K562 (cell line): ENCODE data around the gene BCKDK. TPM values are rescaled to one million over a fixed set of nuclear protein-coding genes. Genes with fewer than 3 reads are reported as not detected.

ENCODE experiments used
- ATAC-seq: fragments of 200-7000 bp; cut with Tn5 transposase; 3 replicates; pipeline ENCODE4 v1.9.1; 2020; ENCODE audit warnings: moderate library complexity
- BruUV-seq: library from RNA; stranded (reverse); fragments of 400-500 nt; replicated peaks from 2 replicates; lab custom pipeline; 2021; lab: Mats Ljungman, UMichigan
- CTCF ChIA-PET: fragments of 300-600 bp; formaldehyde crosslinking; extraction: SDS; loops from one replicate; lab custom pipeline; 2021; ENCODE audit warnings: low intra/inter-chr PET ratio; lab: Yijun Ruan, JAX
- POLR2A ChIA-PET: fragments of 300-600, 350-650 bp; sonication (Branson Sonifier 250); formaldehyde crosslinking; extraction: SDS; loops from one replicate; lab custom pipeline; 2021; ENCODE audit warnings: antibody characterized with exemption, inconsistent platforms; lab: Yijun Ruan, JAX
- DNase-seq, 4 experiments: peaks; one replicate each; pipeline versions ENCODE4 v3.0.0 to v3.0.0-alpha.2; 2011 to 2018; ENCODE audit warnings: low spot score in 3 of 4, mixed read lengths in 3 of 4; ENCODE audit errors: extremely low read depth in 1 of 4
- FAIRE-seq: peaks from 2 replicates; lab custom pipeline; 2011; peaks lifted over from hg19 to GRCh38; lab: Jason Lieb, UNC
- H2AFZ ChIP-seq: 2 replicates; pipeline ENCODE4 v1.6.0; 2011; ENCODE audit warnings: low read depth, low read length, control low read depth, inconsistent platforms
- H3K27ac ChIP-seq: fragments of 200-600 bp; 3 replicates; pipeline ENCODE4 v1.8.0; 2011; ENCODE audit warnings: low read depth, mild to moderate bottlenecking, control low read depth, inconsistent platforms, low read length, moderate library complexity, mixed read lengths; ENCODE audit errors: extremely low read depth
- H3K27me3 ChIP-seq, 2 experiments: fragments of 300-600 bp in 1 of 2; 2 replicates in 1 of 2; 3 replicates in 1 of 2; pipeline versions ENCODE4 v1.6.0 to v1.8.0; 2011; ENCODE audit warnings: inconsistent platforms in 2 of 2, low read length in 2 of 2, mild to moderate bottlenecking in 1 of 2, mixed read lengths in 1 of 2, moderate library complexity in 1 of 2; ENCODE audit not compliant: control insufficient read depth in 2 of 2, insufficient read depth in 2 of 2
- H3K36me3 ChIP-seq: fragments of 300-600 bp; 3 replicates; pipeline ENCODE4 v1.8.0; 2011; ENCODE audit warnings: mild to moderate bottlenecking, low read length, inconsistent platforms; ENCODE audit not compliant: control insufficient read depth, insufficient read depth
- H3K4me1 ChIP-seq, 2 experiments: fragments of 200-600 bp in 1 of 2; replicated peaks in 1 of 2; 2 replicates in 1 of 2; 3 replicates in 1 of 2; pipeline versions ENCODE4 v1.5.1 to v1.8.0; 2011; ENCODE audit warnings: inconsistent platforms in 2 of 2, low read length in 2 of 2, mild to moderate bottlenecking in 1 of 2, mixed read lengths in 1 of 2, moderate library complexity in 1 of 2; ENCODE audit not compliant: control insufficient read depth in 2 of 2, insufficient read depth in 2 of 2
- H3K4me2 ChIP-seq: 2 replicates; pipeline ENCODE4 v1.6.1; 2011; ENCODE audit warnings: low read length, control low read depth, inconsistent platforms, mixed read lengths; ENCODE audit not compliant: insufficient read depth
- H3K4me3 ChIP-seq: fragments of 200-600 bp; sonication (generic), shearing (Covaris generic); 2 replicates; pipeline ENCODE4 v1.5.1; 2016; ENCODE audit warnings: control low read depth, inconsistent platforms
- H3K79me2 ChIP-seq: fragments of 200-600 bp; 3 replicates; pipeline ENCODE4 v1.8.0; 2011; ENCODE audit warnings: low read length, inconsistent platforms; ENCODE audit not compliant: control insufficient read depth, insufficient read depth
- H3K9ac ChIP-seq, 2 experiments: 2 replicates each; pipeline versions ENCODE4 v1.6.0 to v1.6.1; 2011; ENCODE audit warnings: low read depth in 2 of 2, low read length in 2 of 2, control low read depth in 1 of 2, inconsistent platforms in 1 of 2, mild to moderate bottlenecking in 1 of 2, mixed read lengths in 1 of 2; ENCODE audit not compliant: insufficient read depth in 1 of 2
- H3K9me1 ChIP-seq: one replicate; pipeline ENCODE4 v1.6.0; 2011; ENCODE audit warnings: inconsistent platforms, mild to moderate bottlenecking, low read length, moderate library complexity; ENCODE audit not compliant: control insufficient read depth, insufficient read depth
- H3K9me3 ChIP-seq: replicated peaks from 2 replicates; pipeline ENCODE4 v1.5.1; 2011; ENCODE audit warnings: low read depth, low read length, inconsistent platforms; ENCODE audit not compliant: control insufficient read depth, insufficient read depth
- H4K20me1 ChIP-seq: replicated peaks from 2 replicates; pipeline ENCODE4 v1.6.1; 2011; ENCODE audit warnings: low read length, inconsistent platforms, mixed read lengths; ENCODE audit not compliant: control insufficient read depth, insufficient read depth
- CHD7 ChIP-seq: fragments of 200-600 bp; sonication (generic); IDR thresholded peaks from one replicate; pipeline ENCODE4 v1.6.1; 2012; ENCODE audit warnings: mild to moderate bottlenecking, low read depth, low read length, inconsistent platforms
- RFX5 ChIP-seq: IDR thresholded peaks from 2 replicates; pipeline ENCODE4 v1.6.1; 2011; ENCODE audit warnings: low read depth, mild to moderate bottlenecking, improper control_type of control experiment, low read length
- THRAP3 ChIP-seq: fragments of 450-650 bp; IDR thresholded peaks from 2 replicates; pipeline ENCODE4 v1.6.1; 2016; ENCODE audit warnings: mild to moderate bottlenecking, inconsistent platforms, borderline replicate concordance
- ZNF830 ChIP-seq: fragments of 250-450 bp; sonication (Bioruptor Pico); IDR thresholded peaks from 2 replicates; pipeline ENCODE4 v1.5.0; 2021; ENCODE audit warnings: mild to moderate bottlenecking
- WGBS: fragments of 100-300 bp; shearing (Covaris generic); methylation state at CpG from one replicate; pipeline ENCODE4 v1.1.6; 2016; ENCODE audit warnings: low coverage, mixed read lengths; ENCODE audit not compliant: insufficient coverage; ENCODE audit errors: missing lambda C conversion rate; 5-methylcytosine and 5-hydroxymethylcytosine counted together
- in situ Hi-C: fragments of 300-500 bp; cut with MboI; formaldehyde crosslinking; loops from 4 replicates; pipeline ENCODE4 v1.15.0; 2018; ENCODE audit warnings: inconsistent platforms, mixed read lengths
- intact Hi-C: fragments of 100-400 bp; cut with micrococcal nuclease; formaldehyde crosslinking; loops from 2 replicates; pipeline ENCODE4 v1.14.2; 2022
- polyA plus RNA-seq, 8 experiments: library from polyadenylated mRNA; depleted of rRNA in 4 of 8; stranded (reverse) in 5 of 8; unstranded in 3 of 8; fragments of >200 nt; fragmentation: Nextera tagmentation in 2 of 8; fragmentation: Illumina TruSeq in 1 of 8; extraction: Ambion mirVana in 2 of 8; extraction: Trizol in 1 of 8; gene quantifications; 2 replicates each; pipeline versions ENCODE4 v1.2.1 to v1.2.3, GENCODE V29; 2011 to 2014; ENCODE audit warnings: inconsistent platforms in 1 of 8, missing spikeins in 1 of 8
- total RNA-seq, 7 experiments: library from RNA; depleted of rRNA in 6 of 7; stranded (reverse); fragments of >200 nt in 6 of 7; fragmentation: Illumina TruSeq in 2 of 7; extraction: Trizol in 2 of 7; gene quantifications; 2 replicates each; pipeline versions ENCODE4 v1.2.1 to v1.2.3, GENCODE V29; 2011 to 2021; ENCODE audit warnings: low replicate concordance in 1 of 7

Gene BCKDK
- total and polyA plus RNA-seq, 9 of the 15 experiments (the other 6 are each of a cell fraction or from before 2014, with no cell fraction given), result 0.58 to 34.8 (median 13.1) TPM

GRCh38 chr16:31063495-31063842 is 44.7 kb upstream of the BCKDK start:
- Histone ChIP-seq H3K9me1 (no peaks in the 10 kb centered on the region), H3K4me2 (no peak overlapping the region), H4K20me1 (no peaks in the 10 kb centered on the region), H3K4me1 (peaks cover 0 to 19% of the 10 kb centered on the region in 2 experiments; a peak in 3 of 5 replicates), H3K27ac (no peak overlapping the region), H3K9me3 (no peaks in the 10 kb centered on the region), H3K27me3 (no peaks in the 10 kb centered on the region), H2AFZ (no peak overlapping the region), H3K36me3 (peaks cover 42% of the 10 kb centered on the region; the same call in 2 of the 3 replicates), H3K79me2 (peaks cover 26% of the 10 kb centered on the region), H3K4me3 (no peak overlapping the region), H3K9ac (no peak overlapping the region)
- ATAC-seq (no peak), FAIRE-seq (no peak), DNase-seq (no peak)
- CTCF ChIA-PET, result no interaction called here
- WGBS, result 95% methylated on average over 9 of the region's 9 CpGs
- POLR2A ChIA-PET, result interaction anchor here (1.5 to 1.7 kb wide), 2 partner anchors 9 to 13 kb away, joined by 5 to 10 read pairs; no protein-coding TSS in a partner anchor
- in situ Hi-C loops (no loop called here), intact Hi-C loops (no loop called here)
- TF ChIP-seq THRAP3 (no peak), RFX5 (no peak), ZNF830 (no peak), CHD7 (no peak)
- BruUV-seq, result no TSS peak
